PC-3 (cell line): Measurements from ENCODE around the gene CCNYL1.

Experiments
- CTCF ChIP-seq: fragments of 300-600 bp; sonication (generic); conservative IDR thresholded peaks from 2 replicates; pipeline ENCODE4 v1.5.1; 2017; ENCODE audit warnings: antibody characterized with exemption, low read depth, mild to moderate bottlenecking, low read length
- EZH2 ChIP-seq: fragments of 300-600 bp; sonication (generic); IDR thresholded peaks from one replicate; pipeline ENCODE4 v1.6.1; 2017; ENCODE audit warnings: antibody characterized with exemption, mild to moderate bottlenecking, low read length; ENCODE audit not compliant: unreplicated experiment

DNA sequence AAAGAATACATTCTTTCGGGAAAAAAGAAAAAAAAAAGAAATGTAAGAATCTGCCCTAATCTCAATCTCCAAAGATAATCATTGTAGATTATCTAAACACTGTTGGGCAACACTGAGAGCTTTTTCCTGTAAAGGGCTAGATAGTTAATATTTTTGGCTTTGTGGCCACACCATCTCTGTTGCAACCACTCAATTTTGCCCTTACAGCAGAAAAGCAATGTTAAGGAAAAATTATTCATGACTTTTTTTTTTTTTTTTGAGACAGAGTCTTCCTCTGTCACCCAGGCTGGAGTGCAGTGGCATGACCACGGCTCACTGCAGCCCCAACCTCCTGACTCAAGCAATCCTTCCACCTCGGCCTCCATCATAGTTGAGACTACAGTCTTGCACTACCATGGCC is 75.6 kb downstream of the CCNYL1 start:
- no peak for TF ChIP-seq CTCF
- no peak for TF ChIP-seq EZH2
